ENCODE results near the gene NPHS1.
"Not testable (repeated sequence)": the region's sequence is repeated elsewhere in the genome, so short reads cannot be mapped to it uniquely, and the experiment has no call there.

- not testable (repeated sequence) for TF ChIP-seq CTCF (IDR thresholded peaks at IDR 0.05; ENCODE audit: low read length); EZH2 (IDR thresholded peaks at IDR 0.05; ENCODE audit: borderline replicate concordance, low read length)
Measured at GRCh38 chr19:35795564-35795963, 56.7 kb downstream of the NPHS1 start.
